ENCODE results near the gene ZNF91.

- TF ChIP-seq, protein P1, sequence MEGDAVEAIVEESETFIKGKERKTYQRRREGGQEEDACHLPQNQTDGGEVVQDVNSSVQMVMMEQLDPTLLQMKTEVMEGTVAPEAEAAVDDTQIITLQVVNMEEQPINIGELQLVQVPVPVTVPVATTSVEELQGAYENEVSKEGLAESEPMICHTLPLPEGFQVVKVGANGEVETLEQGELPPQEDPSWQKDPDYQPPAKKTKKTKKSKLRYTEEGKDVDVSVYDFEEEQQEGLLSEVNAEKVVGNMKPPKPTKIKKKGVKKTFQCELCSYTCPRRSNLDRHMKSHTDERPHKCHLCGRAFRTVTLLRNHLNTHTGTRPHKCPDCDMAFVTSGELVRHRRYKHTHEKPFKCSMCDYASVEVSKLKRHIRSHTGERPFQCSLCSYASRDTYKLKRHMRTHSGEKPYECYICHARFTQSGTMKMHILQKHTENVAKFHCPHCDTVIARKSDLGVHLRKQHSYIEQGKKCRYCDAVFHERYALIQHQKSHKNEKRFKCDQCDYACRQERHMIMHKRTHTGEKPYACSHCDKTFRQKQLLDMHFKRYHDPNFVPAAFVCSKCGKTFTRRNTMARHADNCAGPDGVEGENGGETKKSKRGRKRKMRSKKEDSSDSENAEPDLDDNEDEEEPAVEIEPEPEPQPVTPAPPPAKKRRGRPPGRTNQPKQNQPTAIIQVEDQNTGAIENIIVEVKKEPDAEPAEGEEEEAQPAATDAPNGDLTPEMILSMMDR (IDR thresholded peaks at IDR 0.05; ENCODE audit: low read length): no peak
- TF ChIP-seq EZH2 (optimal IDR thresholded peaks at IDR 0.05; ENCODE audit: low read depth, low read length): no peak
Observed at GRCh38 chr19:23420824-23421223, 25.6 kb upstream of the ZNF91 start.

Measured in MM.1S (cell line).